ENCODE results near the gene CRX. TPM values are rescaled to one million over a fixed set of nuclear protein-coding genes. Genes with fewer than 3 reads are reported as not detected.
"Not testable (repeated sequence)": the region's sequence is repeated elsewhere in the genome, so short reads cannot be mapped to it uniquely, and the experiment has no call there.

The CRX gene
- total RNA-seq, result not detected

DNA sequence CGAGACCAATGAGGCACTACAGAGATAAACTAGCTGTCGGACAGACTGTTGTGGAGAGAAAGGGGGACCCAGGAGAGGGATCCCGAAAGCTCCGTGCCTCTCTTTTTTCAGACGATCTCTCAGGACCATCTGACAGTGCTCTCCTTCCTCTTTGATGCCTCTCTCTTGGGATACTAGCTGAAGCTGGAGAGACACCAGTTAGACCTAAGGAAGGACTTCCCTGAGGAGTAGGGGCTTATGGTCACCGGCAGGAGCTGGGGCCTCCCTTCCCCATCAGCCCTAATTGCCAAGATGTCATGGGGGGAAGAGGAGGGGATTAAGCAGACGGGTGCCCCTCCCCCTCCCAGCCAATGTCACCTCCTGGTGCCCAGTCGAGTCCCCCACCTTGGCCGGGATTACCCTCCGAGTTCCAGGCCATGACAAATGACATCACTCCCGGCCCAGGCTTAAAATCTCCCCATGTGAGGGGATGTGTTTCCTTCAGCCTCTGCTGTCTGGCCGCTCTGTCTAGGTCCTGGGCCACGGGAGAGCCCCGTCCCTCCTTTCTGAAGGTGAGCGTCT is at the start of gene CRX:
Gene CRX, plus strand, starts transcription at position 478 of the 561 bp plus-strand sequence. CDS start 12,507 bp downstream, outside the sequence.
- H3K9me3 ChIP-seq, result peaks cover 0 to 3% of the 10 kb centered on the region in 2 donors
- no peaks in the 10 kb centered on the region for H3K36me3 ChIP-seq
- TF ChIP-seq, protein P1, sequence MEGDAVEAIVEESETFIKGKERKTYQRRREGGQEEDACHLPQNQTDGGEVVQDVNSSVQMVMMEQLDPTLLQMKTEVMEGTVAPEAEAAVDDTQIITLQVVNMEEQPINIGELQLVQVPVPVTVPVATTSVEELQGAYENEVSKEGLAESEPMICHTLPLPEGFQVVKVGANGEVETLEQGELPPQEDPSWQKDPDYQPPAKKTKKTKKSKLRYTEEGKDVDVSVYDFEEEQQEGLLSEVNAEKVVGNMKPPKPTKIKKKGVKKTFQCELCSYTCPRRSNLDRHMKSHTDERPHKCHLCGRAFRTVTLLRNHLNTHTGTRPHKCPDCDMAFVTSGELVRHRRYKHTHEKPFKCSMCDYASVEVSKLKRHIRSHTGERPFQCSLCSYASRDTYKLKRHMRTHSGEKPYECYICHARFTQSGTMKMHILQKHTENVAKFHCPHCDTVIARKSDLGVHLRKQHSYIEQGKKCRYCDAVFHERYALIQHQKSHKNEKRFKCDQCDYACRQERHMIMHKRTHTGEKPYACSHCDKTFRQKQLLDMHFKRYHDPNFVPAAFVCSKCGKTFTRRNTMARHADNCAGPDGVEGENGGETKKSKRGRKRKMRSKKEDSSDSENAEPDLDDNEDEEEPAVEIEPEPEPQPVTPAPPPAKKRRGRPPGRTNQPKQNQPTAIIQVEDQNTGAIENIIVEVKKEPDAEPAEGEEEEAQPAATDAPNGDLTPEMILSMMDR (IDR thresholded peaks at IDR 0.05), result no peak
- DNase-seq (ENCODE audit: low spot score), result no peak
- no peak within 1 kb of the TSS for H3K4me3 ChIP-seq
- no peak within 1 kb of the TSS for H3K27ac ChIP-seq
- H3K4me1 ChIP-seq, result no peaks in the 10 kb centered on the region
- H3K27me3 ChIP-seq, result no peaks in the 10 kb centered on the region

DNA sequence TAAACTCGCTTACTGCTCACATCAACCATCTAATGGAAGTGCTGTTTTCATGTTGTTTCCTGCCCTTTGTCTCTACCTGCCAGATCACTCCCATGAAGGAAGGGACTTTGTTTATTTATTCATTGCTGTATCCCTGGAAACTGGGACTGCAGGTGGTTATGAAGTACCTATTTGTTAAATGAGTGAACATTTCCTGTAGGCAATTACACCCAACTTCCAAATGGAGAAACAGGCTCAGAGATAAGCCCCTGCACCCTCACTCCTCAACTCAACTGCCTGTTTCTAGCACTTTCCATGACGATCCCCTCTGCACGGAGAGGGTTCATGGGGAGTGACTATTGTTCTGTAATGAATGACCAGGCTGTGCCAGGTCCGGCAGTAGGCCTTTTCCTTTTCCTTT is 45.2 kb upstream of the CRX start:
- Histone ChIP-seq H3K4me1 (peaks cover 0 to 32% of the 10 kb centered on the region in 2 donors), H3K36me3 (peaks cover 11% of the 10 kb centered on the region), H3K27me3 (no peaks in the 10 kb centered on the region), H3K27ac (peak overlapping the region in 1 of 2 donors; percentile 57), H3K9me3 (no peaks in the 10 kb centered on the region), H3K4me3 (no peak overlapping the region)
- no peak for DNase-seq (ENCODE audit: low spot score)
- TF ChIP-seq, protein P1 (IDR thresholded peaks at IDR 0.05), result no peak

DNA sequence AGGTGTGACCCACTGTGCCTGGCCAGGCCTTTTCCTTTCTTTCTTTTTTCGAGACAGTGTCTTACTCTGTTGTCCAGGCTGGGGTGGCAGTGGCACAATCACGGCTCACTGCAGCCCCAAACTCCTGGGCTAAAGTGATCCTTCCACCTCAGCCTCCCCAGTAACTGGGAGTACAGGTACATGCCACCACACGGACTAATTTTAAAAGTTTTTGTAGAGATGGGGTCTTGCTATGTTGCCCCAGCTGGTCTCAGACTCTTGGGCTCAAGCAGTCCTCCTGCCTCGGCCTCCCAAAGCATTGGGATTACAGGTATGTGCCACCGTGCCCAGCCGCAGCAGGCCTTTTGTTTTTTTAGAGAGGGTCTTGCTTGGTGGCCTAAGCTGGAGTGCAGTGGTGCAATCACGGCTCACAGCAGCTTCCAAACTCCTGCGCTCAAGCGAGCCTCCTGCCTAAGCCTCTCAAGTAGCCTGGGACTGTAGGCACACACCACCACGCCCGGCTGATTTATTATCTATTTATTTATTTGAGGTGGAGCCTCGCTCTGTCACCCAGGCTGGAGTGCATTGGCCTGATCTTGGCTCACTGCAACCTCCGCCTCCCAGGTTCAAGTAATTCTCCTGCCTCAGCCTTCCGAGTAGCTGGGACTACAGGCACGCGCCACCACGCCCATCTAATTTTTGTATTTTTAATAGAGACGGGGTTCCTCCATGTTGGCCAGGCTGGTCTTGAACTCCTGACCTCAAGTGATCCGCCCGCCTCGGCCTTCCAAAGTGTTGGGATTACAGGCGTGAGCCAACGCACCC is 44.3 kb upstream of the CRX start:
- Histone ChIP-seq H3K27ac (peak overlapping the region; percentile 99), H3K36me3 (peaks cover 18% of the 10 kb centered on the region), H3K4me1 (peaks cover 0 to 41% of the 10 kb centered on the region in 2 donors), H3K4me3 (peak overlapping the region; percentile 92 to 96)
- not testable (repeated sequence) for H3K27me3 ChIP-seq; DNase-seq (ENCODE audit: low spot score); H3K9me3 ChIP-seq

DNA sequence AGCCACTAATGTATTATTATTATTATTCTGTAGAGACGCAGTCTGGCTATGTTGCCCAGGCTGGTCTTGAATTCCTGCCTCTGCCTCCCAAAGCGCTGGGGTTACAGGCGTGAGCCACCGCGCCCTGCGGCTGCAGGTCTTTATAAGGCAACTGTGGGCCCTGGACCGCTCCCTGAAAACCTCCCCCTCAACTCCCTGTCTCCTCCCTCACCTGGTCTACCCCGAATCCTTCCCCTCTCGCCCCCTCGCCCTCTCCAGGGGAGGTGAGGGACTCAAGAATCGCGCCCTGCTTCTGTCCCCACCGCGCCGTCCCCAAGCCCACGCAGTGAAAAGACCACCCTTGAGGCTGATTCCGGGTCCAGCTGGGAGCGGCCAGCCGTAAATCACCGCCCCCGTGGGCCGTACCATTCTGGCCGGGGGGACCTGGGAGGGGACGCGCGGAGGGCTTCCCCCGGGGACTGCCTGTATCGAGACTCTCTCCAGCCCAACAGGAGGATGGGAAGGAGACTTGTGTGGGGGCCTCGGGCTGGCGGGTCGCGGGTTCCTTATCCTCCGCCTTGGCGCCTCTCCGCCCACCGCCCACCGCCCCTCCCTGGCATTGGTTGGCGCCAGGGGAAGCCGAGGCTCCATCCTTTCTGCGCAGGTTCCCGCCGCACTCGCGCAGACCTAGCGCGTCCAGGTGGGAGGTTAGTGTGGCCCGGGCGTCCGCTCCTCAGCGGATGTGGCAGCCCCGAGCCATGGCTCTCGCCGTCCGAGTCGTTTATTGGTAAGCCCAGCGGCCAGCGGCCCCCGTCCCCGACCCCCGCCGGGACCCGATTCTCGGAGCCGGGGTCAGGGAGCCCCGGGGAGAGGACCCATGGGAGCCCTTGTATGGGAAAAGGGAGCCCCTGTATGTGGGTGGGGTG is 43.4 kb upstream of the CRX start, which contains the start of gene SELENOW:
Gene SELENOW, plus strand, starts transcription at position 655 of the 905 bp plus-strand sequence. Its CDS starts 83 bp downstream, at position 738.
- H3K9me3 ChIP-seq, result no peaks in the 10 kb centered on the region
- H3K36me3 ChIP-seq, result peaks cover 26% of the 10 kb centered on the region
- peak within 1 kb of the TSS; percentile 99 for H3K27ac ChIP-seq
- peaks cover 0 to 45% of the 10 kb centered on the region in 2 donors for H3K4me1 ChIP-seq
- TF ChIP-seq, protein P1 (IDR thresholded peaks at IDR 0.05), result no peak
- H3K4me3 ChIP-seq, result peak within 1 kb of the TSS; percentile 92 to 96
- peak; percentile 68 for DNase-seq (ENCODE audit: low spot score)
- no peaks in the 10 kb centered on the region for H3K27me3 ChIP-seq

DNA sequence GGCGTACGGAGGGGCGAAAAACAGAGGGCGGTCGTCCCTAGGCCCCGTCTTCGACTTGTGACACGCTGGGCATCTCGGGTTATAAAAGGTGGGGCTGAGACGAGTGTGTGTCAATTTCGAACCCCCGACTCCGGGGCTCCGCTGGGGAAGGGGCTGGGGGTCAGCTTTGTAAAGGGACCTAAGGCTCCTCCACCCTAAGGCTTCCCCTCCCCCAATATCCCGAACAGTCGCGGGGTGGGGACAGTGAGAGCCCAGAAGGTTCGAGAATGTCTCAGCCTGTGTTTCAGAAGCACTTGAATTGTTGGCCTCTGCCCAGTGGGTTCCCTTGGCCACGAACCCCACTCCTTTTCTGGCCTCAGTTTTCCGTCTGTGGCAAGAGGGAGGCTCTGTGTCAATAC is 42.8 kb upstream of the CRX start:
- H3K4me3 ChIP-seq, result peak overlapping the region; percentile 92 to 96
- peaks cover 0 to 45% of the 10 kb centered on the region in 2 donors for H3K4me1 ChIP-seq
- peak overlapping the region; percentile 99 for H3K27ac ChIP-seq
- TF ChIP-seq, protein P1 (IDR thresholded peaks at IDR 0.05), result no peak
- peak; percentile 60 for DNase-seq (ENCODE audit: low spot score)
- no peaks in the 10 kb centered on the region for H3K9me3 ChIP-seq
- H3K36me3 ChIP-seq, result peaks cover 33% of the 10 kb centered on the region
- no peaks in the 10 kb centered on the region for H3K27me3 ChIP-seq

Measured in right atrium auricular region (tissue), 2 donors.